Measurements from ENCODE around the gene GTF2F2. TPM values are rescaled to one million over a fixed set of nuclear protein-coding genes. Genes with fewer than 3 reads are reported as not detected.

Gene GTF2F2
- total and polyA plus RNA-seq, 2 donors (not counting 3 experiments of a cell fraction or from before 2014, with no cell fraction given) = 7.5 to 23.6 TPM

- H3K79me2 ChIP-seq (ENCODE audit: control insufficient read depth, insufficient read depth, low read length) = no peaks in the 10 kb centered on the region
- no peak overlapping the region for H3K4me2 ChIP-seq (ENCODE audit: insufficient read depth, low read length)
- no peak overlapping the region for H3K9ac ChIP-seq (replicated peaks; ENCODE audit: extremely low read depth, insufficient read depth, low read length)
- TF ChIP-seq MAX (IDR thresholded peaks at IDR 0.05; ENCODE audit: insufficient read depth, insufficient read length) (no peak), JUN (IDR thresholded peaks at IDR 0.05; ENCODE audit: borderline replicate concordance, insufficient read depth, insufficient read length, low read depth) (no peak), POLR2A (IDR thresholded peaks at IDR 0.05; ENCODE audit: low read depth, low read length) (no peak), CTCF (IDR thresholded peaks at IDR 0.05; ENCODE audit: extremely low read depth in 1 of 2, insufficient read depth in 1 of 2, low read depth in 1 of 2, low read length in 2 of 2) (no peak), EZH2 (IDR thresholded peaks at IDR 0.05; ENCODE audit: borderline replicate concordance, low read depth, low read length, severe bottlenecking) (no peak), POLR2AphosphoS5 (IDR thresholded peaks at IDR 0.05; ENCODE audit: insufficient read depth, low read depth, low read length) (no peak), FOS (IDR thresholded peaks at IDR 0.05; ENCODE audit: borderline replicate concordance, insufficient read depth, low read length) (no peak)
- no peak overlapping the region for H3K27ac ChIP-seq (ENCODE audit: insufficient read depth, low read depth, low read length)
- no peaks in the 10 kb centered on the region for H3K27me3 ChIP-seq (ENCODE audit: control insufficient read depth in 2 of 2, insufficient read depth in 2 of 2, low read length in 2 of 2)
- peaks cover 5% of the 10 kb centered on the region for H3K4me1 ChIP-seq (ENCODE audit: control insufficient read depth, extremely low read depth, insufficient read depth, low read length)
- H4K20me1 ChIP-seq (replicated peaks; ENCODE audit: control insufficient read depth, extremely low read depth, insufficient read depth, low read length) = no peaks in the 10 kb centered on the region
- H3K9me1 ChIP-seq (replicated peaks; ENCODE audit: control insufficient read depth, extremely low read depth, insufficient read depth, low read length) = no peaks in the 10 kb centered on the region
- no peak for FAIRE-seq
- DNase-seq (ENCODE audit: low read depth, low spot score) = no peak
- BruUV-seq (replicated peaks) = no TSS peak
- no peaks in the 10 kb centered on the region for H3K9me3 ChIP-seq (replicated peaks; ENCODE audit: control insufficient read depth, insufficient read depth, low read length)
- no peak overlapping the region for H3K4me3 ChIP-seq (replicated peaks in 1 of 3; ENCODE audit: insufficient read depth in 1 of 3, low read depth in 1 of 3, low read length in 3 of 3)
- intact Hi-C loops (cut with micrococcal nuclease) (no loop called here), dilution Hi-C loops (cut with MboI; ENCODE audit: extremely low pct_ligation_motif_present, low sequenced_read_pairs) (no loop called here)
- CTCF ChIA-PET = interaction anchor here (1.1 to 1.2 kb wide), 2 partner anchors 11 to 22 kb away, joined by 3 to 4 read pairs; no protein-coding TSS in a partner anchor
- POLR2A ChIA-PET = no interaction called here
- no peaks in the 10 kb centered on the region for H3K36me3 ChIP-seq (ENCODE audit: control insufficient read depth in 2 of 2, extremely low read depth in 1 of 2, insufficient read depth in 2 of 2, low read length in 2 of 2)
- H2AFZ ChIP-seq (ENCODE audit: low read depth, low read length) = no peak overlapping the region
Observed at GRCh38 chr13:45194081-45194939, 74.0 kb downstream of the GTF2F2 start.
